Subcutaneous preadipocyte (primary cell): Measurements from ENCODE around the gene SNUPN. TPM values are rescaled to one million over a fixed set of nuclear protein-coding genes. Genes with fewer than 3 reads are reported as not detected.

Experiments
- total RNA-seq: library from RNA; depleted of rRNA; stranded (reverse); fragments of >200 nt; gene quantifications from 2 replicates; pipeline ENCODE4 v1.2.3, GENCODE V29; 2012

SNUPN gene
- total RNA-seq: 29.3 and 36.7 TPM in 2 replicates

DNA sequence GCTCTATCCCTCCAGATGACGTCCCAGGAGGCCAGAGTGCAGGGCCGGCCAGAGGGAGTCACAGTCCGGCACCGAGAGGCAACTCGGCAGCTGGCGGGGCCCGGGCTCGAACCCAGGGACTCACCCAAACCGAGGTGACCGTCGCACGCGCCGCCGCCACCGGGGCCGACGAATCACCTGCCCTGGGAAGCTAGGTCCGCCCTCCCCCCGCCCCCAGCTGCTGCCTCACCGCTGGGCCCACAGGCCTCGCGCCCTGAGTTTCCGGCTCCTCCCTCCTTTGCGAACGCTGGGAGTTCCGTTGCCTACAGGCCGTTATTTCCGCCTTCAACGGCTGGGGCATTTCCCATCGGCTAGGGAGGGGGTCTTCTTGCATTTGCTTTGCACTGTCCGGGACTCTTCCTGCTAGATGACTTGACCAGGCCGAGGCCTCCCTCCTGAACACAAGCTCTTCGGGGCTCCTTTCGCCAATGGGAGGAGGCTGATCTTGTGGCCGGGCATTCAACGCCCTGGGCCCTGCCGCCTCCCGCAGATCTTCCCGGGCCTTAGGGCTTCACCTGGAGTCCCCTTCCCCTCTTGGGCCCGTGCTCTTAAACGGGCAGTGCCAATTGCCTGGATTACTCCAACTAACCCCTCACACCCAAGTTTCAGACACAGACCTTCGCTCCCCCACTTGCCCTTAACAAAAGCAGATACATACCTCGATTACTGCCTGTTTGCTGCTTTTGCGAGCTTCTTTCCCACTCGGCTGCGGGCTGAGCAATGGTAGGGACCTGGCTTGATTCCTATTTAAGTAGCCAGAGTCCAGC, at the start of gene SNUPN:
TSS of gene SNUPN (minus strand) at position 184 of the 806 bp plus-strand sequence. CDS start 4,674 bp downstream, outside the sequence.

DNA sequence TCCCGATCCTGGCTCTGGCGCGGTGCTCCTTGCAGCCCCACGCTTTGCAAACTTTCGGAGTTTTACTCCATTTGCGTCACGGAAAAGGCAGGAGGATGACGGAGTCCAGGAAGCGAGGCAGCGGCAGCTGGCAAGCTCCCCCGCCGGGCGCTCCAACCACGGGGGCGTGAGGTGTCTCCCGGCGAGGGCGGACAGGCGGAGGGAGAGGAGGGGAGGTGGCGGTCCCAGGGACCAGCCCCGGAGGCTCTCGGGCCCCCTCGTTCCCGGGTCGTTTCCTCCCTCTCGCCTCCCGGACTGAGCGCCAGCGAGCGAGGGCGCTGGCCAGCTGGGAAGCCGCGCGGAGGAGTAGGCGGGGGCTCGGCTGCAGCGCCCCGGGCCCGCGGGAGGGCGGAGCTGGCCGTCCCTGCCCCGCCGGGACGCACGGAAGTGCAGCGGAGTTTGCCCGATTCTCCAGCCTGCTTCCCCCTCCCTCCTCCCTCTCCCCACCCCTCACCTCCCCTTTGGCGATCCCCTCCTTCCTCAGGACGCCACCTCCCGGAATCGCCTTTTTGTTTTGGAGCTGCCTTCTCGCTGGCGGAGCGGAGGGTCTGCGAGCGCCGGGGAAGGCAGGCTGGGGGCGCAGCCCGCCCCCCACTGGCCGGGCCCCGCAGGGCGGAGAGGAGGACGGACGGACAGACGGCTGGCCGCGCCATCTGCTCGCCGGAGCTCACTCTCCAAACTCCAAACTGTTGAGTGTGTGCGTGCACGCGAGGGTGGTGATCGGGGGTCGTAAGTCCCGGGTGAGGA, 22.0 kb upstream of the SNUPN start, which contains the start of gene SNX33:
TSS of gene SNX33 (plus strand) at position 543 of the 786 bp plus-strand sequence. CDS start 1,191 bp downstream, outside the sequence.

DNA sequence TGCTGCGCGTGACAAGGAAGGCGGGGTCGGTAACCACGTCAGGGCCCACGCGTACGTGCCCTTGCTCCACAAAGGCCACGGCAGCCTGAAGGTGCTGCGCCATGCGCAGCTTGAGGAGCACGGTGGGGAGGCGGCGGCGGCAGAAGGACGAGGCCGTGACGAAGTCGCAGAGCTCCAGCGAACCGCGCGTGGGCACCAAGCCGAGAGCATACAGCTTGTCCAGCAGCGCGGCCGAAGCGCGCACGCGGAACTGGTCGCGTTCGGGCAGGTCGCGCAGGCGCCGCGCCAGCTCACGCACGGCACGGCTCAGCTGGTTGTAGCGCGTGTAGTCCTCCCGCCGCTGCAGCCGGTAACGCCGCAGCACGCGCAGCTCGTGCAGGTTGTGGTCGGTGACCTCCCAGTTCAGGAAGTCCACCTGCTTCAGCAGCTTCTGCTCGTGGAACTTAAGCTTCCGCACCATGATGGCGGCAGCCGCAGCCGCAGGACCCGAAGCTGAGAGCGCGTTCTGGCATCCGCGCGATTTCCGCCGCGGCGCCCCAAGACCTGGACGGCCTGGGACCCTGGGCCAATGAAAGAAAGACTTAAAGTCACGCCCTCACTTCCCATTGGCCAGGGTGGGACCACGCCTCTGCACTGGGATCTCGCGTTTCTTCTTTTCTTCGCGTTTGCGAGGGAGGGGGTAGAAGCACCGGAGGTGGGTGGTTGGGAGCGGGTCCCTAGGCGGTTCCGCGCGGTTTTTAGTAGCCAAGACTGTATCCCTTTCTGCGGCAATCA, 14.4 kb upstream of the SNUPN start, which contains the start of gene IMP3:
TSS of gene IMP3 (minus strand) at position 516 of the 774 bp plus-strand sequence. CDS start at position 460, 56 bp downstream.

DNA sequence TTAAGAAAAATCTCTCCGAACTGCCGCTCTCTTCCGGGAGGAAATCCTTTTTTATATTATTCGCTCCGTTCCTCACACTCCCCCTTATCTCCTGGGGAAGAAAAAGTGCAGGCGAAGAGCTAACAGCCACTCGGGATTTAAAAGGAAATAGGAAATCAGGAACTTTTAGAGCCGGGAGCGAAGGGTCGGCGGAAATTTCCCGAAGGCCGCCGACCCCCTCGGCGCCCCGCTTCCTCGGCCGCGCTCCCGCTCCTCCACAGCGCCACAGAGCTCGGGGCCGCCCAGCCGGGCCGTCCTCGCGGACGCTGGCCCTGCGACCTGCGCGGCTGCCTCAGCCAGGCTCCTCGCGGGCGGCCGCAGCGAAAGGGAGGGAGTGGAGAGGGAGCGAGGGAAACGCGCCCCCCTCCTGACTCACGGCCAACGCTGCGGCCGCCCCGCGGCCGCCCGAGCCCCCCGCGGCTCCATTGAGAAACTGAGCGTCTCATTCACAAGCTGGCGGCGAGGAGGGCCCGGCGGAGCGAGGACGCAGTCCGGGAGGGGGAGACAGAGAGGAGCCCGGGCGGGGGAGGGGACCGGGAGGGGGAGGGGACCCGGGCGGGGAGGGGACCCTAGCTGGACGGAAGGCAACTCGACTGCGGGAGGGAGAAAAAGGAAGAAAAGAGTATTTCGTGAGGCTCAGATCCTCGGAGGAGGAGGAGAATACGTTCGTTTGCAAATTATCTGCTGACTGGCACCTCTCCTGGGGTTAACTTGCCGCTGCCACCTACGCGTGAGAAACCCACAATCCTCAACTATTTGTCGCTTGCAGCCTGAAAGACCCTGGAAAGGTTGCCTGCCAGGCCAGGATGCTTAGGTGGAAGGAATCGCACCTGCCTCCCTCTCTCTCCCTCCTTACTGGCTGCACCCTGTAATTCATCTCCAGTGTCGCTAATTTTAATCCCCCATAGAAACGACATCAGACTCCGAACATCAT, 46.3 kb downstream of the SNUPN start, which contains the start of gene PTPN9:
TSS of gene PTPN9 (minus strand) at position 368 of the 973 bp plus-strand sequence. CDS start 539 bp downstream, outside the sequence.

Other genes with a start within 250 kb of the SNUPN start
- gene SIN3A, start 174.0 kb downstream of the SNUPN start, total RNA-seq: 25.0 and 33.0 TPM in 2 replicates
- 15.8 and 23.9 TPM in 2 replicates for gene PTPN9, start 46.4 kb downstream of the SNUPN start, total RNA-seq
- gene IMP3, start 14.5 kb upstream of the SNUPN start, total RNA-seq: 79.6 and 88.6 TPM in 2 replicates
- 22.5 and 22.8 TPM in 2 replicates for gene SNX33, start 22.2 kb upstream of the SNUPN start, total RNA-seq
- 14.3 and 62.6 TPM in 2 replicates for gene CSPG4, start 87.1 kb upstream of the SNUPN start, total RNA-seq
- 36.4 and 49.5 TPM in 2 replicates for gene UBE2Q2, start 217.7 kb upstream of the SNUPN start, total RNA-seq